Pancreas (tissue), 10 donors: ENCODE measurements around the gene CRYGN. TPM values are rescaled to one million over a fixed set of nuclear protein-coding genes. Genes with fewer than 3 reads are reported as not detected.
A peak's percentile ranks its signal among the peaks of the same experiment; 100 is the strongest.

Experiments
- ATAC-seq, 4 donors: fragments of 200-7000 bp; cut with Tn5 transposase; one replicate each; pipeline versions ENCODE4 v1.8.0 to v1.9.1; 2020; ENCODE audit warnings: mild to moderate bottlenecking in 4 of 4, moderate library complexity in 4 of 4
- DNase-seq, 6 donors: peaks; one replicate each; pipeline ENCODE4 v3.0.0-alpha.2; 2020
- FAIRE-seq: peaks from 2 replicates; lab custom pipeline; 2012; peaks lifted over from hg19 to GRCh38; lab: Jason Lieb, UNC
- H3K27ac ChIP-seq, 4 donors: fragments of 200-600 bp; sonication (generic); 1 replicate in 3 of 4; 2 replicates in 1 of 4; pipeline versions ENCODE4 v1.5.0 to v1.8.0; 2020
- H3K27me3 ChIP-seq, 4 donors: fragments of 200-600 bp; one replicate each; pipeline ENCODE4 v1.8.0; 2021
- H3K36me3 ChIP-seq, 3 donors: fragments of 200-600 bp; sonication (generic) in 1 of 3; one replicate each; pipeline versions ENCODE4 v1.5.0 to v1.8.0; 2020 to 2021
- H3K4me1 ChIP-seq, 3 donors: fragments of 200-600 bp; one replicate each; pipeline ENCODE4 v1.8.0; 2021
- H3K4me3 ChIP-seq, 4 donors: fragments of 200-600 bp; sonication (generic) in 2 of 4; one replicate each; pipeline versions ENCODE4 v1.5.0 to v1.8.0; 2020 to 2021
- H3K9me3 ChIP-seq, 4 donors: fragments of 200-600 bp; one replicate each; pipeline ENCODE4 v1.8.0; 2021
- CTCF ChIP-seq, 4 donors: fragments of 200-600 bp; sonication (generic) in 3 of 4; IDR thresholded peaks; one replicate each; pipeline versions ENCODE4 v1.5.0 to v1.8.0; 2021; ENCODE audit warnings: antibody characterized with exemption in 4 of 4
- WGBS, 2 donors: extraction: QIAGEN DNeasy Blood & Tissue Kit; methylation state at CpG; one replicate each; pipeline ENCODE4 v1.1.7; 2013; 5-methylcytosine and 5-hydroxymethylcytosine counted together
- intact Hi-C, 3 donors: fragments of 100-400 bp; cut with DNase I; formaldehyde crosslinking; loops; one replicate each; pipeline versions ENCODE4 v1.11.1 to v1.14.2; 2022
- polyA plus RNA-seq, 2 donors: library from polyadenylated mRNA; stranded (reverse); fragments of 200-250 nt; gene quantifications; one replicate each; pipeline ENCODE4 v1.2.3, GENCODE V29; 2013
- total RNA-seq, 6 donors: library from RNA; stranded (reverse); fragmentation: NEBNext Ultra II Directional in 4 of 6; extraction: Animal tissue kit (Norgen Biotek cat#: 25700) in 4 of 6; gene quantifications; one replicate each; pipeline versions ENCODE4 v1.2.1 to v1.2.4, GENCODE V29; 2021 to 2023
- donor health status: healthy with polysubstance abuse.
- donor health status: DM: no; HTN: no; CAD: no; lungs with moderate emphysema.
- donor health status: DM: no; HTN: no; CAD: no.
- donor health status: control.
- donor health status: control.
- donor health status: Bipolar disorder and iron deficiency.
- donor health status: DM: yes; HTN: yes; CAD: no.
- donor health status: DM: no; HTN: no; CAD: no.
- donor health status: DM: no; HTN: no; CAD: no.
- donor health status: DM: yes; HTN: yes; CAD: no.

Gene CRYGN
- total and polyA plus RNA-seq, 8 donors, result 0.07 to 0.18 (median 0.08) TPM; not detected in 4

- H3K36me3 ChIP-seq, result no peaks in the 10 kb centered on the region
- no peaks in the 10 kb centered on the region for H3K9me3 ChIP-seq
- intact Hi-C loops, result no loop called here
- no peak for TF ChIP-seq CTCF (IDR thresholded peaks at IDR 0.05)
- ATAC-seq (no peak), FAIRE-seq (no peak), DNase-seq (peak in 1 of 6 donors; percentile 31)
- no peaks in the 10 kb centered on the region for H3K4me1 ChIP-seq
- H3K27ac ChIP-seq, result no peak overlapping the region
- no peaks in the 10 kb centered on the region for H3K27me3 ChIP-seq
- H3K4me3 ChIP-seq, result no peak overlapping the region
- WGBS, 2 donors, result 61 to 69% methylated on average over 14 of the region's 14 CpGs
Observed at GRCh38 chr7:151400626-151401315, 39.2 kb downstream of the CRYGN start.

GRCh38 chr7:151399906-151400305 is 40.0 kb downstream of the CRYGN start:
- no peaks in the 10 kb centered on the region for H3K9me3 ChIP-seq
- 72 to 79% methylated on average over 14 of the region's 14 CpGs for WGBS, 2 donors
- ATAC-seq (no peak), FAIRE-seq (no peak), DNase-seq (peak in 1 of 6 donors; percentile 39)
- no peaks in the 10 kb centered on the region for H3K4me1 ChIP-seq
- no peaks in the 10 kb centered on the region for H3K27me3 ChIP-seq
- no peaks in the 10 kb centered on the region for H3K36me3 ChIP-seq
- intact Hi-C loops, result no loop called here
- H3K27ac ChIP-seq, result no peak overlapping the region
- no peak overlapping the region for H3K4me3 ChIP-seq
- no peak for TF ChIP-seq CTCF (IDR thresholded peaks at IDR 0.05)

- ATAC-seq, result no peak
Observed at GRCh38 chr7:151399305-151399601, 40.7 kb downstream of the CRYGN start.

GRCh38 chr7:151398446-151399304 is 41.3 kb downstream of the CRYGN start:
- intact Hi-C loops, result no loop called here
- DNase-seq, result peak in 1 of 6 donors; percentile 30
- Histone ChIP-seq H3K4me1 (no peaks in the 10 kb centered on the region), H3K27me3 (no peaks in the 10 kb centered on the region), H3K27ac (no peak overlapping the region), H3K9me3 (no peaks in the 10 kb centered on the region), H3K4me3 (no peak overlapping the region), H3K36me3 (no peaks in the 10 kb centered on the region)
- WGBS, 2 donors, result 89 to 90% methylated on average over 18 to 19 of the region's 19 CpGs
- no peak for TF ChIP-seq CTCF (IDR thresholded peaks at IDR 0.05)
- ATAC-seq, result no peak
- no peak for FAIRE-seq

More at GRCh38 chr7:151399305-151399601, 40.7 kb downstream of the CRYGN start:
- no peaks in the 10 kb centered on the region for H3K27me3 ChIP-seq
- no peaks in the 10 kb centered on the region for H3K4me1 ChIP-seq
- WGBS, 2 donors, result 85 to 90% methylated on average over 7 of the region's 7 CpGs
- DNase-seq, result no peak
- H3K9me3 ChIP-seq, result no peaks in the 10 kb centered on the region
- no peak overlapping the region for H3K4me3 ChIP-seq
- intact Hi-C loops, result no loop called here
- H3K27ac ChIP-seq, result no peak overlapping the region
- H3K36me3 ChIP-seq, result no peaks in the 10 kb centered on the region
- FAIRE-seq, result no peak
- no peak for TF ChIP-seq CTCF (IDR thresholded peaks at IDR 0.05)
